NCI-H2227 treated with DMSO at 0.1 percent for 48 hours (cell line): ENCODE results near the gene MAP2.
A peak's percentile ranks its signal among the peaks of the same experiment; 100 is the strongest.

Experiments used
- DNase-seq: peaks from one replicate; lab custom pipeline; 2025; lab: John Stamatoyannopoulos, UW

Gene MAP2

DNA sequence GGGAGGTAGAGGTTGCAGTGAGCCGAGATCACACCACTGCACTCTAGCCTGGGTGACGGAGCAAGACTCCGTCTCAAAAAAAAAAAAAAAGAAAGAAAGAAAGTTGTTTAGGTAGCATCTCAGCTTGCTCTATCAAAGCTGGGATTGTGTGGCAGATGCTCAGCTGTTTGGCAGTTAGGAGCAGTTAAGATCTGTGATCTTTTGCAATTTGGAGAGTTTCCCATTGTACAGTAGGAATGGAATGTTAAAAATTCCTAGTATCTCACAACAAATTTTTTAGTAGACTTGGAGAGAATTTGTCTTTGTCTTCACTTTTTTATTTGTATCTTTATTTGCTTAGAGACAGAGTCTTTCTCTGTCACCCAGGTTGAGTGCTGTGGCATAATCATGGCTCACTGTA, 224.9 kb downstream of the MAP2 start:
- no peak for DNase-seq

DNA sequence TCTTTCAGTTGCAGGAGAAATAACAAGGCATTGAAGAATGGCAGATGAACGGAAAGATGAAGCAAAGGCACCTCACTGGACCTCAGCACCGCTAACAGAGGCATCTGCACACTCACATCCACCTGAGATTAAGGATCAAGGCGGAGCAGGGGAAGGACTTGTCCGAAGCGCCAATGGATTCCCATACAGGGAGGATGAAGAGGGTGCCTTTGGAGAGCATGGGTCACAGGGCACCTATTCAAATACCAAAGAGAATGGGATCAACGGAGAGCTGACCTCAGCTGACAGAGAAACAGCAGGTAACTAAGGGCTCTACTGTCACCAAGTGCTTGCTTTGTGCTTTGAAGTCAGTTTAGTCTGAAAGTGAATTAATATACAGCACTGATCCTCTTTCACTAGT, 229.3 kb downstream of the MAP2 start:
- peak; percentile 29 for DNase-seq

DNA sequence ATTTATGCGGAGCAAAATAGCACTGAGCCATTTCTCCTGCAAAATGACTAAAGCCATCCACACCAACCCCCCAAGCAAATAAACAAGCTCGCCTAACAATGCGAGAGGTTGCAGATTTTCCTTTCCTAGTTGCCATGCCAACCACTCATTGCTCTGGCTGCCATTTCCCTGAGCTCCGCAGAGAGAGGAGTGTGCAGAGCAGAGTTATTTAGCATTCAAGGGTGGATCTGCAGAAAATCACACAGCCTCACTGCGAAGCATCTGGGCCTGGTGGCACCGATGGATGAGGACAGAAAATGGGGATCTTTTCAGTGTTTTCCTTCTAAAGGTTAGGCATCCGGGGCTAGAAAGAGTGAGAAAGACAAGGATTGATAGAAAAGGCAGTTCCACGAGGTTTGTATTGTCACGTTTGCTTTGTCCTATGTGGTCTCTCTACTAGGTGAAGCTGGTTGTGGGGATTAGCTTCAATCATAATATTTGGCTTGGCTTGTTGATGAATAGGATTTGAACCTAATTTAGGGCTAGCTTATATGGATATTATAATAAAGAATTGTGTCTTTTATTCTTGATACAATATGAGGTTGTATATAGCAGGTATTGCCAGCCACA, 237.5 kb downstream of the MAP2 start:
- peak; percentile 96 for DNase-seq

DNA sequence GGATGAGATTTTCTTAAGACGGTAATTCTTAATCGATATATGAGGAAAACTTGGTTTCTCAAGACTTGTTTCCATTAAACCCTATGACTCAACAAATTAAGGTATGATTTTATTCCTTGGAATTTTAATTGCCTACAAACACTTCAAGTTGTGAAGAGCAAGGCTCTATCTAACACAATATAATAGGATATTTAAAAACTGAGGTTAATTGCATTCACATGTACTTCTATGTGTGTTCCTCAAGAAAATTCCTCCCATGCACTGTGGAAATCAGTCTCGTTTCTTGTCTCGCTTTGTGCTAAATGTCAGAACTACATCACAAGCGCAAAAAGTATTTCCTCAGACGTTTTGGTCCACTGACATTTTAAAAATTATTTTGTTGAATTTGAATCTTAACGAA, 238.2 kb downstream of the MAP2 start:
- peak; percentile 68 for DNase-seq

- peak; percentile 68 for DNase-seq
Measured at GRCh38 chr2:209663139-209663538, 239.3 kb downstream of the MAP2 start.

DNA sequence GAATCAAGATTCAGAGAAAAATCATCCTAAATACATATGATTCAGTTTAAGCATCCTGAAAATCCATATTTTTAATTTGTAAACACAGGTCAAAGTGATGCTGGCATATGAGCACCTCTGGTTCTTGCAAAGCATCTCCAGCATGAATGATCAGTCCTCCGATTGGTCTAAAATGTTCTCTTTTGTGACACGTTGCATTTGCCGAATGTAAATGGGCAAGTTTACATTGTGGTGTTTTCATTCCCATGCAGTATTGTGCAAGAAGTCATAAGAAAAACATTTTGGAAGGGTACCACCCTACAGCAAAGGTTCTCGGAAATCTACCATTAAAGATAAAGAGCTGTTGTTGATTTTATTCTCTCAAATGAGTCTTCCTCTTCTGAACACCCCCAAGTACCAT, 239.8 kb downstream of the MAP2 start:
- peak; percentile 59 for DNase-seq

GRCh38 chr2:209666296-209666695, 242.4 kb downstream of the MAP2 start:
- DNase-seq: no peak

GRCh38 chr2:209671020-209671680, 247.3 kb downstream of the MAP2 start:
- DNase-seq: no peak

- no peak for DNase-seq
Measured at GRCh38 chr2:209673811-209674210, 250.0 kb downstream of the MAP2 start.

DNA sequence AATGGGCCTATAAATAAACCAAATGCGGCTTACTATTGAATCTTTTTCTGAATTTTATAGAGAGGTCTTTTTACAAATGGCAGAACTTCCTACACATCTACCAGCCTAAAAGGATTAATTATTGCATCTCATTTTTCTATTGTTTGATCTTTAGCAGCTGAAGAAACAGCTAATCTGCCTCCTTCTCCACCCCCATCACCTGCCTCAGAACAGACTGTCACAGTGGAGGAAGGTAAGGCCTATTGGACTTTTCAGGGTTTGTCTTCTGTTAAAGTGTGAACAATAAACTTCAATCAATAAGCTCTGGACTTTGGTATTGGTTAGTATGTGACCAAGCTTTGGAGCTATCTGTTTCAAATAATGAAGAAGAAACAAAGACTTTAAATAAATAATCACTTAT, 256.7 kb downstream of the MAP2 start:
- DNase-seq: no peak

DNA sequence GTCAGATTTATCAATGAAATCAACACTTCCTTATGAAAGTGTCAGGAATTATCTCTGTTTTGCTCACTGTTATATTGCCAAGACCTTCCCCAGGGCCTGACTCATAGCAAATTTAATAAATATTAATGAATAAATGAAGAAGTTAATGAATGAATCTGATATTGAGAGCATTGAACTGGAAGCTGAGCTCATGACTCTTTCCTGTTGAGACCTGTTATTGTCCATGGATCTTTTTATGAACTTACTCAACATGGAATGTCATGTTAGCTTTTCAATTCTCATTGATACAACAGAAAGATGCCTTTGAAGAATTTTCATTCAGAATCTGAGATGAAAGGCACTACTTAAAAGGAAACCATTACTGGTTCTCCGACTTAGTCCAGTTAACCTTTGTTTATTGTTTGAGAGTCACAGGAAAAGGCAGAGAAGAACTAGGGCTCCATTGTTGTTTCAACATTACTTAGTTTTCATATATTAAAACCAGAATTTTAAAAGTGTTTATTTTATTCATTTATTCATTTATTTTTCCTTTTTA, 257.4 kb downstream of the MAP2 start:
- DNase-seq: no peak

DNA sequence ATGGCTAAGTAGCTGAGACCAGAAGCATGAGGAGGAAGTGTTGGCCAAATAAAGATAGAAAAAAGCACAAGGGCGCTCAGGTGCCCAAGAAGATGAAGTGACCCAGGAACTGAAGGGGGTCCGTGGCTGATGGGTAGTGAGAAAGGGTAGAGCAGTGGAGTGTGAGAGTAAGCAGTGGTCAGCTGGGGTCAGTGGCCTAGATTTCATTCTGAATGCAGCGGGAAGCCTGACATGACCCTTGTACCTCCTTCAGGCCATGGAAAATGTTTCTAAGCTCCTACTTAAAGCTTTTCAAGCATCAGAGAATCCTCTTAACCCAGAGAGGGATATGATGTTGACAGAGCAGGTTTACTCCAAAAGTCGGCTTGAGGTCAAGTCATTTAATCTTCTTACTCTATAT, 258.8 kb downstream of the MAP2 start:
- no peak for DNase-seq

DNA sequence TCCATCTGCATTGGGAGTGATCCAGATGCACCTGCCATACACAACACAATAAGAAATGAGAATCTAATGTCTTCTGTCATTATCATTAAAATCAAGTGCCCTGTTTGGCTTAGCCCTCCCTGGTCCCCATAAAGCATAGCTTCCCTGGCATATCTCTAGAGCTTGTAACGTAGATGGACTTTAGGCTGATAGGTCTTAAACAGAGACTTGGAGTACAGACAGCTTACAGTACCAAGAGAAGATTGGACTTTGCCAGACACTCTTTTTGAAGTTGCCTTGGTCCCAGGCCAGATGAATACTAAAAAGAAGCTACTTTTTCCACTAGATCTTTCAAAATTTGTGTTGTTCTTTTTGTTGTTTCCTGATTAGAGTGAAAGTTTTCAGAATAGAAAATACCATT, 261.5 kb downstream of the MAP2 start:
- no peak for DNase-seq

GRCh38 chr2:209685963-209686362, 262.1 kb downstream of the MAP2 start:
- no peak for DNase-seq

- DNase-seq: no peak
Measured at GRCh38 chr2:209686448-209686847, 262.6 kb downstream of the MAP2 start.

DNA sequence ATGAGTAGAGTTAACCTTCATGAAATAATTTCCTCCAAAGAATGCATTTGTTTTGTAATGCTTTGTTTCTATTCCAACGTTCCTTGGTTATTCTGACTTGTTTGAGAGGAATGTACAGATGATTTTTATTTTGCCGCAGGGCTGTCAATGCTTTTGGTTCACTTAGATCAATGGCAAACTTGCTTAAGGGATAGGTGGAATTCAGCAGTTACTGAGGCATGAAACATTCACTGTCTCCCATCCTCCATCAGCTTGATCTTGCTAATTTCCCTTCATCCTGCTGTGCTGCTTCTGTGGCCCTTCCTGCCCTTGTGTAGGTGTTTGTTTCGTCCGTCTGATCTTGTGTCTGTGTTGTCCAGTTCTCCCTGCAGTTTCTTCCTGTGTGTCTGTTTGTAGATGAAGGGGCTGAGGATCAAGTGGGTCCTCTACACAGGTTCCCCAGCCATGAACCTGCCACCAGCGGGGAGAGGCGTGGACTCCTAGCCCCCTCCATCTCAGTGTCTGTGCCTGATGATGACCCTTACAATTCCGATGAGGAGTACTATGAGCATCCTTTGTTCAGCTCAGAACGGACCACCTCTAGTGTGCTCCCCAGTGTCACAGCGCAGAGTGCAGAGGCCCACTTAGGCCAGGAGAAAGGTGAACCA, 263.6 kb downstream of the MAP2 start:
- no peak for DNase-seq

GRCh38 chr2:209688385-209688784, 264.5 kb downstream of the MAP2 start:
- peak; percentile 65 for DNase-seq

DNA sequence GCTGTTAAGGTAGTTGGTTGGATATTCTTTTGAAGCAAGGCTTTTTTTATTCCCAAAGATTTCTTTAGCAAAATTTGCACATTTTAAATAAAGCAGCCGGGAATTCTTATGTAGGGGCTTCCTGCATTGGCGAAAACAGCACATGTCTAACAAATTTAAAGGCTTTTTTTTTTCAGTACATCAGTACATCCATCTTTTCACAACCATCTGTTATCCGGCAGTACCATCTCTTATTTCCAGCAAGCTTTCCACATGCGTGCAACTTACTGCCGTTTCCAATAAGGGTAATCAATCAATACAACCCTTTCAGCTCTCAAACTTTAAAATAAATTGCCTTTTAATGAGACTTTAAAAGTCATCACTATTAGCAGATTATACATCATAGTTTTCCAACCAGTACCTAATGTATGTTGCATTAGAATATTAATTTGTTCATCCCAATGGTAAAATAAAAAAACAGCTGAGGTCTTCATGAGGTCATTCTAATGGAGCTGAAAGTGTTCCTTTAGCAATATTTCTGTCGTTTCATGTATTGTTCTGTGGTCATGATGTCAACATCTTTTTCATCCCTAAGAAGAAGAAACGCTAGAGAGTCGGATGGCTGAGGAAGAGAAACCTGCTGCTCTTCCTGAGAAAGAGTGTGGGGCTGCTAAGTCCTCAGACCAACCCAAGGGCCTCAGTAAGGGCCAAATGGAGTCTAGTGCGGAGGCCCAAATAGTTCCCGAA, 266.3 kb downstream of the MAP2 start:
- DNase-seq: no peak

- no peak for DNase-seq
Measured at GRCh38 chr2:209694748-209695147, 270.9 kb downstream of the MAP2 start.

GRCh38 chr2:209696836-209697711, 273.2 kb downstream of the MAP2 start:
- DNase-seq: peak; percentile 34

- DNase-seq: no peak
Measured at GRCh38 chr2:209702775-209703174, 278.9 kb downstream of the MAP2 start.

DNA sequence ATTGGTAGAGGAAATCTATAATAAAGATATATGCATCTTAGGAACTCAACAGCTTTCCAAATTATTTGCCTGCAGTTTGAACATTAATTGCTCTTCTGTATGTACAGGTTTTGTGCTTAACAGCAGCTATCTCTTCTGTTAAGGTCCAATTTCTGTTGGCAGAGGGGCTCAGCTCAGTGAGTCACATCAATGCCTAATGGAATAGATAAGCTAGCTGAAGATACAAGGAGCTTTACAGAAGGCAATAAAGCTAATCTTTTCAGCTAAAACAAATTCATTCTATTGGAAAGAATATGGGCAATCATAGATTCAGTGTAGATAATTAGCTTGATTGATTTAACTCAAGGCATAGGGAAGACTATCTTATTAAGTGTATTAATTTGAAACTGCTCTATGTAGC, 289.4 kb downstream of the MAP2 start:
- no peak for DNase-seq
